ENCODE results near the gene PIGK. TPM values are rescaled to one million over a fixed set of nuclear protein-coding genes. Genes with fewer than 3 reads are reported as not detected.

PIGK gene
- total RNA-seq, 1 experiment from 2014 or later = 28.8 TPM

DNA sequence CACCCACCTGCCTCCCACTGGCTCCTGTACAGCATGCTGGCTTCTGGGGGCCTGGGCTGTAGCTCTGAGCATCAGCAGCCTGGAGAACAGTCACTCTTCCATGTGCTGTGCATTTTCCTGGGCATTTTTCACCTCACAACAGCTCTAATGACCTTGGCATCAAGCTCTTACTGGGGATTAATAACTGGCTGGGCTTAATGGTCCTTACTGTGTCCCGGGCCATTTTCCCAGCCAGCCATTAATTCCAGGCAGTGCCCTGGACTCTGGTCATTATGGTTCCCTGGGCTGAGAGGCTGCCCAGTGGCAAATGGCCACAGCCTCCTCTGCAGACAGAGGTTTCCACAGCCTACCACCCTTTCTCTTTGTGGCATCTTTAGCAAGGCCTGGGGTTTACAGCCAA is 180.1 kb downstream of the PIGK start:
- no peak for DNase-seq (ENCODE audit: low spot score)

Other genes starting within 250 kb of the PIGK start
- gene AK5, start 62.6 kb upstream of the PIGK start, total RNA-seq (2014; rRNA removed; shearing (Covaris generic)) = 2.0 and 9.0 TPM in 2 replicates

Data from A172 (cell line).